Lower leg skin (tissue), 4 donors: Measurements from ENCODE around the gene DAND5. TPM values are rescaled to one million over a fixed set of nuclear protein-coding genes. Genes with fewer than 3 reads are reported as not detected.

Source experiments
- DNase-seq, 2 donors: peaks; one replicate each; pipeline ENCODE4 v3.0.0-alpha.2; 2019; ENCODE audit warnings: low spot score in 2 of 2
- H3K4me3 ChIP-seq: fragments of 200-600 bp; sonication (generic); 2 replicates; pipeline ENCODE4 v1.5.1; 2017; ENCODE audit warnings: mild to moderate bottlenecking, low read depth; ENCODE audit not compliant: poor library complexity, severe bottlenecking
- CTCF ChIP-seq, 3 donors: fragments of 450-650 bp; IDR thresholded peaks; one replicate each; pipeline ENCODE4 v1.5.1; 2016; ENCODE audit warnings: antibody characterized with exemption in 3 of 3, mild to moderate bottlenecking in 3 of 3, moderate library complexity in 2 of 3
- POLR2A ChIP-seq, 2 donors: fragments of 450-650 bp; IDR thresholded peaks; one replicate each; pipeline ENCODE4 v1.6.1; 2016 to 2017; ENCODE audit warnings: antibody characterized with exemption in 2 of 2, mild to moderate bottlenecking in 1 of 2, moderate library complexity in 1 of 2
- WGBS, 2 donors: methylation state at CpG; one replicate each; pipeline ENCODE4 v1.1.5; 2018; 5-methylcytosine and 5-hydroxymethylcytosine counted together
- intact Hi-C: fragments of 100-400 bp; cut with DNase I; formaldehyde crosslinking; loops from one replicate; pipeline ENCODE4 v1.15.0; 2023; ENCODE audit warnings: low total_unique reads
- total RNA-seq, 4 donors: library from RNA; depleted of rRNA; stranded (reverse); fragments of >200 nt; gene quantifications; one replicate each; pipeline ENCODE4 v1.1.0, GENCODE V29; 2016

DAND5 gene
- total RNA-seq, 4 donors from 2014 or later, result 0.32 TPM; not detected in 3

- H3K4me3 ChIP-seq, result peak overlapping the region; percentile 82
- TF ChIP-seq POLR2A (IDR thresholded peaks at IDR 0.05) (no peak), CTCF (IDR thresholded peaks at IDR 0.05) (no peak)
- intact Hi-C loops, result no loop called here
- WGBS, 2 donors, result 29 to 33% methylated on average over 16 of the region's 16 CpGs
- no peak for DNase-seq
Measured at GRCh38 chr19:12932392-12933286, 36.7 kb upstream of the DAND5 start.

GRCh38 chr19:12933287-12934072 lies 35.9 kb upstream of the DAND5 start, which contains the start of gene FARSA:
FARSA (minus strand) TSS chr19:12933711; CDS start chr19:12933696, 15 bp downstream.
- no peak for TF ChIP-seq CTCF (IDR thresholded peaks at IDR 0.05)
- no peak for TF ChIP-seq POLR2A (IDR thresholded peaks at IDR 0.05)
- DNase-seq, result peak; percentile 92 to 99
- intact Hi-C loops, result no loop called here
- peak within 1 kb of the TSS; percentile 82 for H3K4me3 ChIP-seq
- WGBS, 2 donors, result 3 to 5% methylated on average over 46 to 47 of the region's 51 CpGs

GRCh38 chr19:12935071-12935470 lies 34.3 kb upstream of the DAND5 start:
- WGBS, 2 donors, result 86 to 88% methylated on average over 10 of the region's 10 CpGs
- TF ChIP-seq CTCF (IDR thresholded peaks at IDR 0.05) (no peak), POLR2A (IDR thresholded peaks at IDR 0.05) (no peak)
- DNase-seq, result no peak
- H3K4me3 ChIP-seq, result no peak overlapping the region
- intact Hi-C loops, result no loop called here

GRCh38 chr19:12936582-12936981 lies 32.8 kb upstream of the DAND5 start:
- H3K4me3 ChIP-seq, result no peak overlapping the region
- no peak for DNase-seq
- intact Hi-C loops, result no loop called here
- TF ChIP-seq CTCF (IDR thresholded peaks at IDR 0.05) (no peak), POLR2A (IDR thresholded peaks at IDR 0.05) (no peak)
- WGBS, 2 donors, result 70% methylated on average over 6 to 7 of the region's 7 CpGs

GRCh38 chr19:12937093-12937926 lies 32.1 kb upstream of the DAND5 start:
- TF ChIP-seq POLR2A (IDR thresholded peaks at IDR 0.05) (no peak), CTCF (IDR thresholded peaks at IDR 0.05) (no peak)
- peak overlapping the region; percentile 28 for H3K4me3 ChIP-seq
- 26 to 28% methylated on average over 23 of the region's 23 CpGs for WGBS, 2 donors
- no peak for DNase-seq
- intact Hi-C loops, result no loop called here
